Upper lobe of left lung (tissue), 6 donors: Measurements from ENCODE around the gene FBXL7. TPM values are rescaled to one million over a fixed set of nuclear protein-coding genes. Genes with fewer than 3 reads are reported as not detected.

Source experiments
- ATAC-seq, 2 donors: fragments of 200-7000 bp; cut with Tn5 transposase; one replicate each; pipeline ENCODE4 v1.9.1; 2022; ENCODE audit warnings: mild to moderate bottlenecking in 2 of 2, moderate library complexity in 2 of 2; ENCODE audit not compliant: low FRiP score in 2 of 2
- DNase-seq, 2 donors: peaks; one replicate each; pipeline ENCODE4 v3.0.0-alpha.2; 2019 to 2020
- H3K27ac ChIP-seq, 4 donors: fragments of 200-600 bp; sonication (generic); one replicate each; pipeline ENCODE4 v1.5.1; 2016 to 2019
- H3K27me3 ChIP-seq, 4 donors: fragments of 200-600 bp; sonication (generic); one replicate each; pipeline ENCODE4 v1.5.1; 2017 to 2019
- H3K36me3 ChIP-seq, 4 donors: fragments of 200-600 bp; sonication (generic); one replicate each; pipeline ENCODE4 v1.5.1; 2016 to 2019
- H3K4me1 ChIP-seq, 4 donors: fragments of 200-600 bp; sonication (generic); one replicate each; pipeline ENCODE4 v1.5.1; 2018 to 2019
- H3K4me3 ChIP-seq, 4 donors: fragments of 200-600 bp; sonication (generic); one replicate each; pipeline ENCODE4 v1.5.1; 2017 to 2019; ENCODE audit warnings: mild to moderate bottlenecking in 2 of 4, moderate library complexity in 1 of 4
- H3K9me3 ChIP-seq, 4 donors: fragments of 200-600 bp; sonication (generic); one replicate each; pipeline ENCODE4 v1.5.1; 2018 to 2019
- CTCF ChIP-seq, 6 experiments: fragments of 450-650 bp in 4 of 6; fragments of 200-600 bp in 2 of 6; sonication (generic) in 2 of 6; IDR thresholded peaks; one replicate each; pipeline ENCODE4 v1.5.1; 2016 to 2019; ENCODE audit warnings: antibody characterized with exemption in 6 of 6
- EP300 ChIP-seq, 4 donors: sonication (generic); formaldehyde crosslinking; IDR thresholded peaks; one replicate each; pipeline ENCODE4 v1.5.1; 2017; ENCODE audit warnings: antibody characterized with exemption in 4 of 4, control low read depth in 2 of 4
- POLR2A ChIP-seq, 4 donors: fragments of 450-650 bp; IDR thresholded peaks; one replicate each; pipeline ENCODE4 v1.5.1; 2016 to 2017; ENCODE audit warnings: antibody characterized with exemption in 4 of 4, mild to moderate bottlenecking in 2 of 4
- POLR2AphosphoS5 ChIP-seq, 2 donors: sonication (generic); formaldehyde crosslinking; IDR thresholded peaks; one replicate each; pipeline ENCODE4 v1.5.1; 2017; ENCODE audit warnings: antibody characterized with exemption in 2 of 2
- WGBS, 2 donors: methylation state at CpG; one replicate each; pipeline ENCODE4 v1.1.5; 2017 to 2018; 5-methylcytosine and 5-hydroxymethylcytosine counted together
- total RNA-seq, 6 donors: library from RNA; depleted of rRNA in 4 of 6; stranded (reverse); fragments of >200 nt in 4 of 6; gene quantifications; one replicate each; pipeline versions ENCODE4 v1.1.0 to v1.2.1, GENCODE V29; 2016 to 2021
- donor health status: DM: no; HTN: no; CAD: no; lungs with moderate emphysema.
- donor health status: DM: no; HTN: yes; CAD: no; lungs with severe emphysema.

The FBXL7 gene
- total RNA-seq, 6 donors from 2014 or later: 4.9 to 13.6 (median 6.9) TPM

- ATAC-seq (no peak), DNase-seq (no peak)
- Histone ChIP-seq H3K36me3 (no peaks in the 10 kb centered on the region), H3K4me1 (no peaks in the 10 kb centered on the region), H3K4me3 (no peak overlapping the region), H3K27me3 (no peaks in the 10 kb centered on the region), H3K27ac (no peak overlapping the region), H3K9me3 (no peaks in the 10 kb centered on the region)
- TF ChIP-seq POLR2AphosphoS5 (IDR thresholded peaks at IDR 0.05): no peak
- TF ChIP-seq POLR2A (IDR thresholded peaks at IDR 0.05): no peak
- no peak for TF ChIP-seq CTCF (IDR thresholded peaks at IDR 0.05)
- no peak for TF ChIP-seq EP300 (IDR thresholded peaks at IDR 0.05)
- 77 to 81% methylated on average over 4 of the region's 4 CpGs for WGBS, 2 donors
These were observed 73.6 kb downstream of the FBXL7 start for GRCh38 chr5:15573590-15573989.

- H3K27me3 ChIP-seq: no peaks in the 10 kb centered on the region
- no peaks in the 10 kb centered on the region for H3K9me3 ChIP-seq
- no peak overlapping the region for H3K27ac ChIP-seq
- H3K36me3 ChIP-seq: no peaks in the 10 kb centered on the region
- DNase-seq (no peak), ATAC-seq (no peak)
- H3K4me3 ChIP-seq: no peak overlapping the region
- no peak for TF ChIP-seq CTCF (IDR thresholded peaks at IDR 0.05)
- no peak for TF ChIP-seq EP300 (IDR thresholded peaks at IDR 0.05)
- no peak for TF ChIP-seq POLR2A (IDR thresholded peaks at IDR 0.05)
- no peak for TF ChIP-seq POLR2AphosphoS5 (IDR thresholded peaks at IDR 0.05)
- no peaks in the 10 kb centered on the region for H3K4me1 ChIP-seq
- WGBS, 2 donors: 88% methylated on average over 1 of the region's 1 CpG
These were observed 74.1 kb downstream of the FBXL7 start for GRCh38 chr5:15574128-15574527.

GRCh38 chr5:15574806-15575325 lies 74.9 kb downstream of the FBXL7 start:
- ATAC-seq (no peak), DNase-seq (no peak)
- Histone ChIP-seq H3K27me3 (no peaks in the 10 kb centered on the region), H3K4me3 (no peak overlapping the region), H3K27ac (no peak overlapping the region), H3K4me1 (no peaks in the 10 kb centered on the region), H3K36me3 (no peaks in the 10 kb centered on the region), H3K9me3 (no peaks in the 10 kb centered on the region)
- no peak for TF ChIP-seq EP300 (IDR thresholded peaks at IDR 0.05)
- TF ChIP-seq POLR2AphosphoS5 (IDR thresholded peaks at IDR 0.05): no peak
- no peak for TF ChIP-seq CTCF (IDR thresholded peaks at IDR 0.05)
- no peak for TF ChIP-seq POLR2A (IDR thresholded peaks at IDR 0.05)
- 65 to 67% methylated on average over 3 of the region's 3 CpGs for WGBS, 2 donors

- DNase-seq (no peak), ATAC-seq (no peak)
- no peaks in the 10 kb centered on the region for H3K27me3 ChIP-seq
- H3K36me3 ChIP-seq: no peaks in the 10 kb centered on the region
- no peak overlapping the region for H3K4me3 ChIP-seq
- no peak for TF ChIP-seq EP300 (IDR thresholded peaks at IDR 0.05)
- H3K4me1 ChIP-seq: no peaks in the 10 kb centered on the region
- no peaks in the 10 kb centered on the region for H3K9me3 ChIP-seq
- H3K27ac ChIP-seq: no peak overlapping the region
These were observed 75.7 kb downstream of the FBXL7 start for GRCh38 chr5:15575666-15576065.

GRCh38 chr5:15577132-15577531 lies 77.2 kb downstream of the FBXL7 start:
- no peak overlapping the region for H3K27ac ChIP-seq

More at GRCh38 chr5:15577132-15577531, 77.2 kb downstream of the FBXL7 start:
- ATAC-seq (no peak), DNase-seq (no peak)
- 62 to 67% methylated on average over 10 of the region's 10 CpGs for whole genome bisulfite sequencing, 2 donors
- no peaks in the 10 kb centered on the region for H3K27me3 ChIP-seq
- no peaks in the 10 kb centered on the region for H3K36me3 ChIP-seq
- no peaks in the 10 kb centered on the region for H3K9me3 ChIP-seq
- H3K4me3 ChIP-seq: no peak overlapping the region
- no peaks in the 10 kb centered on the region for H3K4me1 ChIP-seq
- TF ChIP-seq POLR2AphosphoS5 (IDR thresholded peaks at IDR 0.05) (no peak), CTCF (IDR thresholded peaks at IDR 0.05) (no peak), EP300 (IDR thresholded peaks at IDR 0.05) (no peak), POLR2A (IDR thresholded peaks at IDR 0.05) (no peak)
